ENCODE results near the gene PPP1R36. TPM values are rescaled to one million over a fixed set of nuclear protein-coding genes. Genes with fewer than 3 reads are reported as not detected.

Gene PPP1R36
- total RNA-seq, 1 donor from 2014 or later, result 1.2 TPM

DNA sequence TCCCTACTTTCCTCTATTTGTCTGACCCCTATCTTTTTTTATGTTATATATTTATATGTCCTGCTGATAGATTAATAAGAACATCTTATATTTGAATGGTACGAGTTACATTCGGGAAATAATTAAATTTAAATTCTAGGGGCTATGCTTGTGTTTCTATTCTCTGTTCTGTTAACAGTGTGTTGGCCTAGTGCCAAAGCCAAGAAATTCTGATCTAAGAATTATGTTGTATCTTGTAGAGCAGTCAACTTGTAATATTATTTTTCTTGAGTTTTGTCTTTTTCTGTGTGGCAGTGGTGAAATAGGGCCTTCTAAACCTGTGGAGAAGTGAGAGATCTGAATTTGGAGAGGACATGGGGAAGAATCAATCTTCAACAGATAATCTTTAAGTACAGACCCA, 18.2 kb upstream of the PPP1R36 start:
- Histone ChIP-seq H3K27me3 (ENCODE audit: control insufficient read depth, insufficient read depth, low read length) (no peaks in the 10 kb centered on the region), H3K36me3 (ENCODE audit: control insufficient read depth, insufficient read depth, low read length) (peaks cover 1% of the 10 kb centered on the region), H3K4me3 (ENCODE audit: low read depth, low read length) (no peak overlapping the region)
- no peak for DNase-seq (ENCODE audit: low read depth)
- TF ChIP-seq, protein P1, sequence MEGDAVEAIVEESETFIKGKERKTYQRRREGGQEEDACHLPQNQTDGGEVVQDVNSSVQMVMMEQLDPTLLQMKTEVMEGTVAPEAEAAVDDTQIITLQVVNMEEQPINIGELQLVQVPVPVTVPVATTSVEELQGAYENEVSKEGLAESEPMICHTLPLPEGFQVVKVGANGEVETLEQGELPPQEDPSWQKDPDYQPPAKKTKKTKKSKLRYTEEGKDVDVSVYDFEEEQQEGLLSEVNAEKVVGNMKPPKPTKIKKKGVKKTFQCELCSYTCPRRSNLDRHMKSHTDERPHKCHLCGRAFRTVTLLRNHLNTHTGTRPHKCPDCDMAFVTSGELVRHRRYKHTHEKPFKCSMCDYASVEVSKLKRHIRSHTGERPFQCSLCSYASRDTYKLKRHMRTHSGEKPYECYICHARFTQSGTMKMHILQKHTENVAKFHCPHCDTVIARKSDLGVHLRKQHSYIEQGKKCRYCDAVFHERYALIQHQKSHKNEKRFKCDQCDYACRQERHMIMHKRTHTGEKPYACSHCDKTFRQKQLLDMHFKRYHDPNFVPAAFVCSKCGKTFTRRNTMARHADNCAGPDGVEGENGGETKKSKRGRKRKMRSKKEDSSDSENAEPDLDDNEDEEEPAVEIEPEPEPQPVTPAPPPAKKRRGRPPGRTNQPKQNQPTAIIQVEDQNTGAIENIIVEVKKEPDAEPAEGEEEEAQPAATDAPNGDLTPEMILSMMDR (IDR thresholded peaks at IDR 0.05; ENCODE audit: insufficient read depth, low read length, poor library complexity, severe bottlenecking), result no peak

GRCh38 chr14:64536488-64537245, 13.1 kb upstream of the PPP1R36 start:
- Histone ChIP-seq H3K36me3 (ENCODE audit: control insufficient read depth, insufficient read depth, low read length) (no peaks in the 10 kb centered on the region), H3K4me3 (ENCODE audit: low read depth, low read length) (no peak overlapping the region), H3K27me3 (ENCODE audit: control insufficient read depth, insufficient read depth, low read length) (peaks cover 10% of the 10 kb centered on the region)
- TF ChIP-seq, protein P1 (IDR thresholded peaks at IDR 0.05; ENCODE audit: insufficient read depth, low read length, poor library complexity, severe bottlenecking), result no peak
- DNase-seq (ENCODE audit: low read depth), result no peak

DNA sequence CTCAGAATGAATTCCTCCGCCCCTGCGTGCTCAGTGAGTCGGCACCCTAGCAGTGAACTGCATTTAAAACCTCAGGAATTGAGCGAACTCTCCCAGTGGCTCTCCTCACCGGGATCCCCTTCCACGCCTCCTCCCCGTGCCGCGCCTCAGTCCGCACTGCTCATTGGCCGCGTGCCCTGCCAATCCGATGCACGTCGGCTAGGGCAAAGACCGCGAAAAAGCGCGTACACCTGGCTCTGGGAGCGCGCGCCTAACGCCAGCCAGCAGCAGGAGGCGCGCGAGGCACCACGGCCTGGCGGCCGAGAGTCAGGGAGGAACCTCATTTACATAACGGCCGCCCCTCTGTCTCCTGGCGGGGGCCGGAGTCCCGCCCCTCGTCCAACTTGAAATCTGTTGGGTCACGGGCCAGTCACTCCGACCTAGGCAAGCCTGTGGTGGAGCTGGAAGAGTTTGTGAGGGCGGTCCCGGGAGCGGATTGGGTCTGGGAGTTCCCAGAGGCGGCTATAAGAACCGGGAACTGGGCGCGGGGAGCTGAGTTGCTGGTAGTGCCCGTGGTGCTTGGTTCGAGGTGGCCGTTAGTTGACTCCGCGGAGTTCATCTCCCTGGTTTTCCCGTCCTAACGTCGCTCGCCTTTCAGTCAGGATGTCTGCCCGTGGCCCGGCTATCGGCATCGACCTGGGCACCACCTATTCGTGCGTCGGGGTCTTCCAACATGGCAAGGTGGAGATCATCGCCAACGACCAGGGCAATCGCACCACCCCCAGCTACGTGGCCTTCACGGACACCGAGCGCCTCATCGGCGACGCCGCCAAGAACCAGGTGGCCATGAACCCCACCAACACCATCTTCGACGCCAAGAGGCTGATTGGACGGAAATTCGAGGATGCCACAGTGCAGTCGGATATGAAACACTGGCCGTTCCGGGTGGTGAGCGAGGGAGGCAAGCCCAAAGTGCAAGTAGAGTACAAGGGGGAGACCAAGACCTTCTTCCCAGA, 9.3 kb upstream of the PPP1R36 start, which contains the start of gene HSPA2:
HSPA2 (plus strand) TSS at position 534 of the 995 bp plus-strand sequence; CDS start at position 643, 109 bp downstream.
- peak; percentile 94 for DNase-seq (ENCODE audit: low read depth)
- peaks cover 19% of the 10 kb centered on the region for H3K27me3 ChIP-seq (ENCODE audit: control insufficient read depth, insufficient read depth, low read length)
- TF ChIP-seq, protein P1 (IDR thresholded peaks at IDR 0.05; ENCODE audit: insufficient read depth, low read length, poor library complexity, severe bottlenecking), result peak; percentile 90
- peak within 1 kb of the TSS; percentile 53 for H3K4me3 ChIP-seq (ENCODE audit: low read depth, low read length)
- no peaks in the 10 kb centered on the region for H3K36me3 ChIP-seq (ENCODE audit: control insufficient read depth, insufficient read depth, low read length)

DNA sequence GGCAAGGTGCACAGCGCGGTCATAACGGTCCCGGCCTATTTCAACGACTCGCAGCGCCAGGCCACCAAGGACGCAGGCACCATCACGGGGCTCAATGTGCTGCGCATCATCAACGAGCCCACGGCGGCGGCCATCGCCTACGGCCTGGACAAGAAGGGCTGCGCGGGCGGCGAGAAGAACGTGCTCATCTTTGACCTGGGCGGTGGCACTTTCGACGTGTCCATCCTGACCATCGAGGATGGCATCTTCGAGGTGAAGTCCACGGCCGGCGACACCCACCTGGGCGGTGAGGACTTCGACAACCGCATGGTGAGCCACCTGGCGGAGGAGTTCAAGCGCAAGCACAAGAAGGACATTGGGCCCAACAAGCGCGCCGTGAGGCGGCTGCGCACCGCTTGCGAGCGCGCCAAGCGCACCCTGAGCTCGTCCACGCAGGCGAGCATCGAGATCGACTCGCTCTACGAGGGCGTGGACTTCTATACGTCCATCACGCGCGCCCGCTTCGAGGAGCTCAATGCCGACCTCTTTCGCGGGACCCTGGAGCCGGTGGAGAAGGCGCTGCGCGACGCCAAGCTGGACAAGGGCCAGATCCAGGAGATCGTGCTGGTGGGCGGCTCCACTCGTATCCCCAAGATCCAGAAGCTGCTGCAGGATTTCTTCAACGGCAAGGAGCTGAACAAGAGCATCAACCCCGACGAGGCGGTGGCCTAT, 8.3 kb upstream of the PPP1R36 start:
- TF ChIP-seq, protein P1 (IDR thresholded peaks at IDR 0.05; ENCODE audit: insufficient read depth, low read length, poor library complexity, severe bottlenecking), result no peak
- H3K27me3 ChIP-seq (ENCODE audit: control insufficient read depth, insufficient read depth, low read length), result peaks cover 19% of the 10 kb centered on the region
- H3K4me3 ChIP-seq (ENCODE audit: low read depth, low read length), result peak overlapping the region; percentile 50
- no peak for DNase-seq (ENCODE audit: low read depth)
- H3K36me3 ChIP-seq (ENCODE audit: control insufficient read depth, insufficient read depth, low read length), result no peaks in the 10 kb centered on the region

DNA sequence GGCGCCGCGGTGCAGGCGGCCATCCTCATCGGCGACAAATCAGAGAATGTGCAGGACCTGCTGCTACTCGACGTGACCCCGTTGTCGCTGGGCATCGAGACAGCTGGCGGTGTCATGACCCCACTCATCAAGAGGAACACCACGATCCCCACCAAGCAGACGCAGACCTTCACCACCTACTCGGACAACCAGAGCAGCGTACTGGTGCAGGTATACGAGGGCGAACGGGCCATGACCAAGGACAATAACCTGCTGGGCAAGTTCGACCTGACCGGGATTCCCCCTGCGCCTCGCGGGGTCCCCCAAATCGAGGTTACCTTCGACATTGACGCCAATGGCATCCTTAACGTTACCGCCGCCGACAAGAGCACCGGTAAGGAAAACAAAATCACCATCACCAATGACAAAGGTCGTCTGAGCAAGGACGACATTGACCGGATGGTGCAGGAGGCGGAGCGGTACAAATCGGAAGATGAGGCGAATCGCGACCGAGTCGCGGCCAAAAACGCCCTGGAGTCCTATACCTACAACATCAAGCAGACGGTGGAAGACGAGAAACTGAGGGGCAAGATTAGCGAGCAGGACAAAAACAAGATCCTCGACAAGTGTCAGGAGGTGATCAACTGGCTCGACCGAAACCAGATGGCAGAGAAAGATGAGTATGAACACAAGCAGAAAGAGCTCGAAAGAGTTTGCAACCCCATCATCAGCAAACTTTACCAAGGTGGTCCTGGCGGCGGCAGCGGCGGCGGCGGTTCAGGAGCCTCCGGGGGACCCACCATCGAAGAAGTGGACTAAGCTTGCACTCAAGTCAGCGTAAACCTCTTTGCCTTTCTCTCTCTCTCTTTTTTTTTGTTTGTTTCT, 7.6 kb upstream of the PPP1R36 start:
- TF ChIP-seq, protein P1 (IDR thresholded peaks at IDR 0.05; ENCODE audit: insufficient read depth, low read length, poor library complexity, severe bottlenecking), result no peak
- no peak for DNase-seq (ENCODE audit: low read depth)
- peaks cover 19% of the 10 kb centered on the region for H3K27me3 ChIP-seq (ENCODE audit: control insufficient read depth, insufficient read depth, low read length)
- H3K36me3 ChIP-seq (ENCODE audit: control insufficient read depth, insufficient read depth, low read length), result no peaks in the 10 kb centered on the region
- peak overlapping the region; percentile 50 for H3K4me3 ChIP-seq (ENCODE audit: low read depth, low read length)
